ENCODE data around the gene RNPEP. TPM values are rescaled to one million over a fixed set of nuclear protein-coding genes. Genes with fewer than 3 reads are reported as not detected.
"Not testable (repeated sequence)": the region's sequence is repeated elsewhere in the genome, so short reads cannot be mapped to it uniquely, and the experiment has no call there.

The RNPEP gene
- total RNA-seq, 1 donor from 2014 or later: 41.8 TPM

DNA sequence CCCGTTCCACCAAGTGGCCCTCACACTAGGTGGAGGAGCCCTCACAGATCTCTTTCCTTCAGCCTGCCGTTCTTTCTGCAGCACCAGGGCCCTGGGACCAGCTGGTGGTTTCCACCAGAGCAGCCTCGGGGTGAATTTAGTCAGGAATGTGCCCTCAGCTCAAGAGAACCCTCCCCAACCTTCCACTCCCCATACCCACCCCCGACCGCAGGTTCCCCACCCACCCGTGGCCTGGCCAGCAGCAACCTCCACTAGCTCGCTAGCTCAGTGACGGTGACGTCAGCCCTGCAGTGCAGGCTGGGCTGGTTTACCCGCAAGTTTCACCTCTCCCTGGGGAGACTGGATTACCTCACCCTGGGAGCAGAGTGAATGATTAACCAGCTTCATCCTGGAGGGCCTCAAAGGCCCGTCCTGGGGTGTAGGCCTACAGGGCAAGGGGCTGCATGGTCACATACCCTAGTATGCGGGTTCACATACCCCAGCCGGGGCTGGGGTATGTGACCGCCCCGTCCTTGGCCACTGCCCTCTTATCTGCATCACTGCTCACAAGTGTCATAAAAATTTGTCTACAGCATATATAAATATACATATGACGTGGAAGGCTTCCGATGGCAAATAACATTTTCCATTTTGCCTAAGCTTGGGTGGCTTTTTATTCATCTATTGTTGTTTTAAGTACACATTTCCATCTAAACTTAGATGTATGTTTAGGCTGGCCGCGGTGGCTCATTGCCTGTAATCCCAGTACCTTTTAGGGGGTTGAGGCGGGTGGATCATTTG, 52.4 kb downstream of the RNPEP start:
- no peak for DNase-seq (ENCODE audit: low read depth in 2 of 2)

DNA sequence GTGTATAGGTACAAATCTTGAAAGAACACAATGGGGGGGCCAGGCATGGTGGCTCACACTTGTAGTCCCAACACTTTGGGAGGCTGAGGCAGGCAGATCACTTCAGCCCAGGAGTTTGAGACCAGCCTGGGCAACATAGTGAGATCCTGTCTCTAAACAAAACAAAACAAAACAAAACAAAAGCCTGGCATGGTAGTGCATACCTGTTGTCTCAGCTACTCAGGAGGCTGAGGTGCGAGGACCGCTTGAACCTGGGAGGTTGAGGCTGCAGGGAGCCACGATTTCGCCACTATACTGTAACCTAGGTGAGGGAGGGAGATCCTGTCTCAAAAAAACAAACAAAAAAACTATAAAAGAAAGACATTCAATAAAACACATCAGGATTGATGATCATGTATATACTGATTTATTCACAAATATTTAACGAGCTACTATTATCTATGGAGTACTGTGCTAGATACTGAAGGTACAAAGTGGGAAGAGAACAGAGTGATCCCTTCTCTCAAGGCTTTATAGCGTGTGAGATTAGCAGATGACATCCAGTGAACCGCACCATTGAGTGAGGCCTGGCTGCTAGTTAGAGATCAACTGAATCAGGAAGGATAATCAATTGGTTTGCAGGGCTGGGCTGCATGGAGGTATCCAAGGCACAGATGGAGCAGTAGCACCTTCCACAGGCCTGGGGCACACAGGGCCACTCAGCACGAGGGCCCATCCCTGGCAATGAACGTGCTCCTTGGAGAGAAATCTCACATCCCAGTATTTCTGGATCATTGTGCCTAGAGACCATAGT, 54.3 kb downstream of the RNPEP start:
- DNase-seq (ENCODE audit: low read depth in 2 of 2): no peak

DNA sequence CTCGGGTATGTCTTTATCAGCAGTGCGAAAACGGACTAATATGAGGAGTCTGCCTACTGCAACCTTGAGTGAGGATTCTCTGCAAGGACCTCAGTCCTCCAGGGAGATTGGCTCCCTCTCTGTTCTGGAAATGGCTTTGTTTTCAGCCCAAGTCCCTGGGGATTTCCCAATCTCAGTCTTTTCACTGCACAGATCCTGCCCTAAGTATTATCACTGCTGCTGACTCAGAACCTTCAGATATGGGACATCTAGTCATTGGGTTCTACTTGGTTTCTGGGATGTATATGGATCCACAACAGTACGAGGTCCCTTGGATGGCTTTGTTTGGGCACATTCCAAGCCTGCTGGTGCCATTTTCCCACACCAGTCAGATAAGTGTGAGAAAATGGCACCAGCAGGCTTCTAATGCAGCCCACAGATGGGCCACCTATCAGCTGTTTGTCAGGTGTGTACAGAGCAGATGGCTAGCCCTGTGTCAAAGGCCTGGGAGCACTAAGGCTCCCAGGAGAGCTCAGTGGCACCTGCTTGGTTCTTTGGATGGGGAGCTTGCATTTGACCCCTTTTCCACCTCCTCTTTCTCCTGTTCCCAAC, 55.4 kb downstream of the RNPEP start:
- DNase-seq (ENCODE audit: low read depth in 2 of 2): no peak

DNA sequence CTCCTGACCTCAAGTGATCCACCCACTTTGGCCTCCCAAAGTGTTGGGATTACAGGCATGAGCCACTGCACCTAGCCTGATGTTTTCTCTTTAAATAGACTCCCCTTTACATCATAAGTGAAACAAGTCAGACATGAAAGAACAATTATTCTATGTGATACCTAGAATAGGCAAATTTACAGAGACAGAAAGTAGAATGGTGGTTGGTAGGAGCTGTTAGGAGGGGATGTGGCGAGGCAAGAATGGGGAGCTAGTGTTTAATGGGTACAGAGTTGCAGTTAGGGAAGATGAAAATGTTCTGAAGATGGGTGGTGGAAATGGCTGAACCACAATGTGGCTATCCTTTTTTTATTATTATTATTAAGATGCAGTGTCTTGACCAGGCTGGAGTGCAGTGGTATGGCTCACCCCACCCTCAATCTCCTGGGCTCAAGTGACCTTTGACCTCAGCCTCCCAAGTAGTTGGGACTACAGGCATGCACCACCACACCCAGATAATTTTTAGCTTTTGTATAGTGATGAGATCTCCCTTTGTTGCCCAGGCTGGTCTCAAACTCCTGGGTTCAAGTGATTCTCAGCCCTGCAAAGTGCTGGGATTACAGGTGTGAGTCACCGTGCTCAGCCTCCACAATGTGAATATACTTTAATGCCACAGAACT, 56.4 kb downstream of the RNPEP start:
- DNase-seq (ENCODE audit: low read depth in 2 of 2): no peak

DNA sequence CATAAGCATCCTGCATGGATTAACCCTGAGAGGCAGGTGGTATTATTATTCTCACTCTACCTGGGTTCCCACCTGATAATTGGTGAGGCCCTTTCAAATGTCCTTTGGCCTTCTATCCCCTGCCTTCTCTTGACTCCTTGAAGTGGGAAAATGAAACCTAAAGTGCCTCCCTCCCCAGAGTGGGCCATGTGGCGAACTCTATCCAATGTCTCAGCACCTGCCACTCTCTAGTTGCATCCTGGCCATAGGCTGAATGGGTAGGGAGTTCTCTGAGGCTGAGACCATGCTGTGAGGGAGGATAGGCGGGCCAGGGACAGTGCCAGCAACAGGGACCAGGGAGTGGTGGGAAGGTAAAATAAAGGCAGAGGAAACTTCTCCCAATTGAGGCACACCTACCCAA, 63.3 kb downstream of the RNPEP start:
- no peak for DNase-seq (ENCODE audit: low read depth in 2 of 2)

DNA sequence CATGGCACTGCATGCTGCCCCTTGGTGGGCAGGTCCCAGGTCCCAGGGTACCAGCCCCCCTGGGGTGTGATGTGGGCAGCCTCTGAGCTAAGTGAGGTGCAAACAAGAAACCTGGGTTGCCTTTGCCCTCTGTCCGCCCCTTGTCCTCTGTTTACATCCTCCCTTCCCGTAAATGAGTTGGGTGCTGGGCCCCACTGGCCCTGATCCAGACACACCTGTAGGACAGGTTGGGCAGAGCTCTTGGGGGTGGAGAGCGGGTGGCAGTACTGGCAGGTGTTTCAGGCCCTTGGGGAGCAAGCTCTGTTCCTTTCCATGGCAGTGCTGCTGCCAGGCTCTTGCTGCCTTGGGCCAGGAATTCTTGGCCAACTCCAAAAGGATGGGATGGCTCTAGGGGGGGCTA, 63.8 kb downstream of the RNPEP start:
- DNase-seq (ENCODE audit: low read depth in 2 of 2): no peak

DNA sequence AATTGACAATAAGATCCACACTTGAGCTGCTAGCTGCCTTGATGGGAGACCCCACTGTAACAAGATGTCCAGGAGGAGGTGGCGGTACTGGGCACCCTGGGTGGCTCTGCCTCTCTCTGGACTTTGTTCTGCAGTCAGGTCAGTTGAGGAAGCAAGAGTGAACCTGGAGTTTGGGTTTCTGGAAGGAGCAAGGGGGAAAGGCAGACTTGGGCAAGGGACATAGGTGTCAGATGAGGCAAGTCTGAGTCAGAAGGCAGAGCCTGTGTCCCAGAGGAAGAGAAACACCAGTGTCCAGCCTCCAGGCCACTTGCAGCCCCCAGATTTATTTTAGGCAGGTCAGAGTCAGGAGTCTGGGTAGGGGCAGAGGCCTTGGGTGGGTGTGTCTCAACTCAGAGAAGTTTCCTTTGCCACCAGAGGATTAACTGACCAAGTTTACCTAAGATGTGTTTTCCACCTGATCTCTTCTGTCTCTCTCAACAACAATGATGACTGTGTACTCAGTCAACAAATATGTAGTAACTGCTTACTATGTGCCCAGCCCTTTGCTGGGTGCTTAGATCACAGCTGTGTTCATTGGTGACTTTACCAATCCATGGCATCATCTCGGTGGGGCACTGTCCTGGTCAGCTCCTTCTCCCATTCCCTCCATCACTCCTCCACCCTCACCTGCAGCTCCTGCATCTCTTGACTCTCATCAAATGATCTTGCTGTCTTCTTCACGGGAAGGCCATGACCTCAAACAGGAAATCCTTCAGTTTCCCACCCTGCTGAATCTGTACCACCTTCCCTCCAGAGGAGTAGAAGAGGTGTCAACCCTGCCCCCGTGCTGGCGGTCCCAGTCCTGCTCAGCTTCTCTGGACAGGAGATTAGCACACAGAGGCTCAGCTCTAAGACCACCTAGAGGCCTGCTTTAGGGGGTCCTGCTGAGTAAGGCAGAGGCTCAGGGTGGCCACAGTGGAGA, 64.6 kb downstream of the RNPEP start:
- no peak for DNase-seq (ENCODE audit: low read depth in 2 of 2)

DNA sequence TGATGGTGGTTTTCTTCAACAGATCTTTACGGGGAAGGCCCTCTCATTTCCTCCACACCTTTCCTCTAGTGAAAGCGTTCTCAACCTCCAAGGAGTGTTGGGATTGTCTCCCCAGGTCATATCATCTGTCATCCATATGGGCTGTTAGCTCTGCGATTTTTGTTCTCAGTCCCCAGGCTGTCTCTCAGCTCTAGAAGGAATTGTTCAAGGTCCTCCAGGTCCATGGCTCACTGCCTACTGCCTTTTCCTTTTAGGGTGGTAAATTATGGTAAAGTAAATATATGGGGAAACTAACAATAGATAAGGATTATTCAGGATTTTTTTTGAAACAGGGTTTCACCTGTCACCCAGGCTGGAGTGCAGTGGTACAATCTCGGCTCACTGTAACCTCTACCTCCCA, 65.5 kb downstream of the RNPEP start:
- no peak for DNase-seq (ENCODE audit: low read depth in 2 of 2)

DNA sequence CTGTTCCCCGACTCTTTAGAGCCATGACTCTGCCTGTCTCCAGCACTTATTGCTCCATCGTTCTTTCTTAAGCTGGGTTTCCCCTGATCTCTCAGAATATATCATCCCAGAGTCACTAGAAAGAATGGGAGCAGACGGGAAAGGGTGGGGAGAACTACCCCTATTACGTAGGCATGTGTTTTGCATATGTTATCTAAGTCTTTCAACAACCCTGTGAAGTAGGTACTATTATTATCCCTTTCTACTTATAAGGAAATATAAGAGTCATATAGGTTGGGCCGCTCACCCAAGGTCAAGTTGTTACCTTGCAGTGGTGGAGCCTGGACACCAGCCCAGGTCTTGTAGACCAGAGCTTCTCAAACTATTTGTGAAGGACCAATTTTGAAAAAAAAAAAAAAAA, 66.7 kb downstream of the RNPEP start:
- no peak for DNase-seq (ENCODE audit: low read depth in 2 of 2)

DNA sequence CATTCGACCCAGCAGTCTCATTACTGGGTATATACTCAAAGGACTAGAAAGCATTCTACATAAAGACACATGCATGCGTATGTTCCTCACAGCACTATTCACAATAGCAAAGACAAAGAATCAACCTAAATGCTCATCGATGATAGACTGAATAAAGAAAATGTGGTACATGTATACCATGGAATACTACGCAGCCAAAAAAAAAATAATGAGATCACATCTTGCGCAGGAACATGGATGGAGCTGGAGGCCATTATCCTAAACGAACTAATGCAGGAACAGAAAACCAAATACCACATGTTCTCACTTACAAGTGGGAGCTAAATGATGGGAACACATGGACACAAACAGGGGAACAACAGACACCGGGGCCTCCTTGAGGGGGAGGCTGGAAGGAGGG, 71.6 kb downstream of the RNPEP start:
- DNase-seq (ENCODE audit: low read depth in 2 of 2): no peak

DNA sequence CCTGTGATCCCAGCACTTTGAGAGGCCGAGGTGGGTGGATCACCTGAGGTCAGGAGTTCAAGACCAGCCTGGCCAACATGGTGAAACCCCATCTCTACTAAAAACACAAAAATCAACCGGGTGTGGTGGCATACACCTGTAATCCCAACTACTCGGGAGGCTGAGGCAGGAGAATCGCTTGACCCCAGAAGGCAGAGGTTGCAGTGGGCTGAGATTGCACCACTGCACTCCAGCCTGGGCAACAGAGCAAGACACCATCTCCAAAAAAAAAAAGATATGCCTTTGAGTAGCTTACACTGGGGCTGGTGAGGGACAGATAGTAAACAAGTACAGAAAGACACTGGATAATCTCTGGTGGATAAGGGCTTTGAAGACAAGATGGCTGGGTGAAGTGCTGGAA, 72.2 kb downstream of the RNPEP start:
- DNase-seq (ENCODE audit: low read depth in 2 of 2): not testable (repeated sequence)

Other genes starting within 250 kb of the RNPEP start
- gene IPO9, start 153.5 kb upstream of the RNPEP start, total RNA-seq: 19.3 and 19.6 TPM in 2 replicates
- 6.2 and 12.1 TPM in 2 replicates for gene SHISA4, start 93.8 kb upstream of the RNPEP start, total RNA-seq
- gene LMOD1, start 36.1 kb upstream of the RNPEP start, total RNA-seq: under 0.01 TPM in 1 of 2 replicates, not detected in the other
- gene TIMM17A, start 27.1 kb upstream of the RNPEP start, total RNA-seq: 43.5 and 57.9 TPM in 2 replicates
- under 0.01 and 0.13 TPM in 2 replicates for gene ELF3, start 27.9 kb downstream of the RNPEP start, total RNA-seq
- not detected in 2 replicates for gene GPR37L1, start 140.3 kb downstream of the RNPEP start, total RNA-seq
- gene ARL8A, start 162.1 kb downstream of the RNPEP start, total RNA-seq: 16.8 and 31.4 TPM in 2 replicates
- gene PTPN7, start 178.0 kb downstream of the RNPEP start, total RNA-seq: 0.13 TPM in 2 replicates
- gene LGR6, start 211.2 kb downstream of the RNPEP start, total RNA-seq: not detected in 2 replicates